HFFc6 (cell line): ENCODE measurements around the gene CSKMT. TPM values are rescaled to one million over a fixed set of nuclear protein-coding genes. Genes with fewer than 3 reads are reported as not detected.
"Not testable (repeated sequence)": the region's sequence is repeated elsewhere in the genome, so short reads cannot be mapped to it uniquely, and the experiment has no call there.

ENCODE experiments used
- DNase-seq: peaks from one replicate; pipeline ENCODE4 v3.0.0-alpha.2; 2018
- H3K27ac Mint-ChIP-seq: 2 replicates; pipeline ENCODE4 v1.8.0; 2020; ENCODE audit warnings: mild to moderate bottlenecking, mixed read lengths
- H3K27me3 Mint-ChIP-seq: 2 replicates; pipeline ENCODE4 v1.8.0; 2021; ENCODE audit warnings: mild to moderate bottlenecking, moderate library complexity, mixed read lengths; ENCODE audit not compliant: insufficient read depth
- H3K36me3 Mint-ChIP-seq: 2 replicates; pipeline ENCODE4 v1.8.0; 2021; ENCODE audit warnings: low read depth, mixed read lengths
- H3K4me1 Mint-ChIP-seq: 2 replicates; pipeline ENCODE4 v1.8.0; 2020; ENCODE audit warnings: low read depth, mixed read lengths
- H3K4me3 Mint-ChIP-seq: 2 replicates; pipeline ENCODE4 v1.8.0; 2020; ENCODE audit warnings: mild to moderate bottlenecking, moderate library complexity, mixed read lengths
- H3K9me3 Mint-ChIP-seq: 2 replicates; pipeline ENCODE4 v1.8.0; 2020; ENCODE audit warnings: mild to moderate bottlenecking, mixed read lengths
- total RNA-seq, 6 experiments: library from RNA; stranded (reverse); fragmentation: NEBNext Ultra II Directional; extraction: Animal tissue kit (Norgen Biotek cat#: 25700); gene quantifications; 2 replicates in 1 of 6; 3 replicates in 5 of 6; pipeline ENCODE4 v1.2.3, GENCODE V29; 2021
- TF ChIP-seq, protein P1 (sequence below): fragments of 200-600 bp; sonication (generic); IDR thresholded peaks from 2 replicates; pipeline ENCODE4 v1.5.0; 2021; ENCODE audit warnings: antibody characterized with exemption, mild to moderate bottlenecking

CSKMT gene
- total RNA-seq, 6 experiments from 2014 or later = 12.3 to 23.6 (median 17.2) TPM

DNA sequence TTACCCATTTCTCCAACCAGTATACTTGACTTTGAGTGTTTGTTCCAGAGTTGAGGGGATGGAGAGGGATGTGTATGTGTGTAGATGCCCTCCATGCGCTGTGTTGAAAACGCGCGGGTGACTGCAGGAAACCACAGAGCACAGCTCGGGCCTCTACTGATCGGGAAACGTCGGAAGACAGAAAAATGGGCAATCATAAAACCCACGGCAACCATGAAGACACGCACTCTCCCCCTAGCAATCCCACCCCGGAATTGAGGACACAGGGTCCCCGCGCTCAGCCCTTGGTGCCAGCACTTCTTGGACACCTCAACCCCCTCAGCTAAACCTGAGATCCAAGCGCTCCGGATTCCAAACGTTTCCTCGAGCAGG is 6.1 kb downstream of the CSKMT start:
- TF ChIP-seq, protein P1, sequence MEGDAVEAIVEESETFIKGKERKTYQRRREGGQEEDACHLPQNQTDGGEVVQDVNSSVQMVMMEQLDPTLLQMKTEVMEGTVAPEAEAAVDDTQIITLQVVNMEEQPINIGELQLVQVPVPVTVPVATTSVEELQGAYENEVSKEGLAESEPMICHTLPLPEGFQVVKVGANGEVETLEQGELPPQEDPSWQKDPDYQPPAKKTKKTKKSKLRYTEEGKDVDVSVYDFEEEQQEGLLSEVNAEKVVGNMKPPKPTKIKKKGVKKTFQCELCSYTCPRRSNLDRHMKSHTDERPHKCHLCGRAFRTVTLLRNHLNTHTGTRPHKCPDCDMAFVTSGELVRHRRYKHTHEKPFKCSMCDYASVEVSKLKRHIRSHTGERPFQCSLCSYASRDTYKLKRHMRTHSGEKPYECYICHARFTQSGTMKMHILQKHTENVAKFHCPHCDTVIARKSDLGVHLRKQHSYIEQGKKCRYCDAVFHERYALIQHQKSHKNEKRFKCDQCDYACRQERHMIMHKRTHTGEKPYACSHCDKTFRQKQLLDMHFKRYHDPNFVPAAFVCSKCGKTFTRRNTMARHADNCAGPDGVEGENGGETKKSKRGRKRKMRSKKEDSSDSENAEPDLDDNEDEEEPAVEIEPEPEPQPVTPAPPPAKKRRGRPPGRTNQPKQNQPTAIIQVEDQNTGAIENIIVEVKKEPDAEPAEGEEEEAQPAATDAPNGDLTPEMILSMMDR = no peak
- H3K9me3 Mint-ChIP-seq = no peaks in the 10 kb centered on the region
- H3K36me3 Mint-ChIP-seq = peaks cover 26% of the 10 kb centered on the region
- no peak for DNase-seq
- H3K4me3 Mint-ChIP-seq = peak overlapping the region; percentile 99
- H3K27ac Mint-ChIP-seq = peak overlapping the region; percentile 97
- peaks cover 50% of the 10 kb centered on the region for H3K4me1 Mint-ChIP-seq
- H3K27me3 Mint-ChIP-seq = peaks cover 1% of the 10 kb centered on the region; the same call in 1 of the 2 replicates

DNA sequence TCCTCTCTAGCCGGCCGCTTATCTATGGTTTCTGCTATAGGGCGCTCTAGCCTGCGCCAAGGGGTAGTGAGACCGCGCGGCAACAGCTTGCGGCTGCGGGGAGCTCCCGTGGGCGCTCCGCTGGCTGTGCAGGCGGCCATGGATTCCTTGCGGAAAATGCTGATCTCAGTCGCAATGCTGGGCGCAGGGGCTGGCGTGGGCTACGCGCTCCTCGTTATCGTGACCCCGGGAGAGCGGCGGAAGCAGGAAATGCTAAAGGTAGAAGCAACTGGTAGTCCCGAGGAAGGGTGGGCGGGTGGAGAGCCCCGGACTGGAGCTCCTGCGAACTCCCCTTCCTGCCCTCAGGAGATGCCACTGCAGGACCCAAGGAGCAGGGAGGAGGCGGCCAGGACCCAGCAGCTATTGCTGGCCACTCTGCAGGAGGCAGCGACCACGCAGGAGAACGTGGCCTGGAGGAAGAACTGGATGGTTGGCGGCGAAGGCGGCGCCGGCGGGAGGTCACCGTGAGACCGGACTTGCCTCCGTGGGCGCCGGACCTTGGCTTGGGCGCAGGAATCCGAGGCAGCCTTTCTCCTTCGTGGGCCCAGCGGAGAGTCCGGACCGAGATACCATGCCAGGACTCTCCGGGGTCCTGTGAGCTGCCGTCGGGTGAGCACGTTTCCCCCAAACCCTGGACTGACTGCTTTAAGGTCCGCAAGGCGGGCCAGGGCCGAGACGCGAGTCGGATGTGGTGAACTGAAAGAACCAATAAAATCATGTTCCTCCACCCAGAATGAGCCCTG is 6.7 kb downstream of the CSKMT start, which contains the start of the genes LBHD1 and UQCC3:
LBHD1 (minus strand) TSS at position 660 of the 782 bp plus-strand sequence. CDS start 2,236 bp downstream, outside the sequence.
UQCC3 (plus strand) TSS at position 66 of the 782 bp plus-strand sequence; CDS start at position 139, 73 bp downstream.
- H3K9me3 Mint-ChIP-seq = no peaks in the 10 kb centered on the region
- H3K36me3 Mint-ChIP-seq = peaks cover 21% of the 10 kb centered on the region
- H3K4me3 Mint-ChIP-seq = peak within 1 kb of the TSS; percentile 99
- peaks cover 1% of the 10 kb centered on the region; the same call in 1 of the 2 replicates for H3K27me3 Mint-ChIP-seq
- peak; percentile 84 for DNase-seq
- H3K4me1 Mint-ChIP-seq = peaks cover 45% of the 10 kb centered on the region
- H3K27ac Mint-ChIP-seq = peak within 1 kb of the TSS; percentile 97
- TF ChIP-seq, protein P1 = no peak

DNA sequence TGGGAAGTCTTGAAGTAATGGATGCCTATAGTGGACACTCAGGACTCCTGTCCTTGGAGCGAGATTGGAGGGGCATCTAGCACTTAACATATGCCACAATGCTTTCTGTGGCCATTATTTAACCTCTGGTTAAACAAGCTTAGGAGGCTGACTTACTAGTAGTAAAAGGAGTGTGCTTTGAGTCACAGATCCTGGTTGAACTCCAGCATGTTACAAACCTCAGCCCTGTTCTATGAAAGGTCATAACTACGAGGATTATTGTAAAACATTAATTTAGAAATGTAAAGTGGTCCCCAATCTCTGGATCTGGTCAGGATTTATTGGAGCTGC is 8.0 kb downstream of the CSKMT start:
- H3K4me1 Mint-ChIP-seq = peaks cover 51% of the 10 kb centered on the region
- H3K27ac Mint-ChIP-seq = peak overlapping the region; percentile 97; the same call in 1 of the 2 replicates
- no peak for DNase-seq
- H3K4me3 Mint-ChIP-seq = peak overlapping the region; percentile 99; the same call in 1 of the 2 replicates
- peaks cover 25% of the 10 kb centered on the region for H3K36me3 Mint-ChIP-seq
- no peaks in the 10 kb centered on the region for H3K9me3 Mint-ChIP-seq
- TF ChIP-seq, protein P1 = no peak
- peaks cover 4% of the 10 kb centered on the region; the same call in 1 of the 2 replicates for H3K27me3 Mint-ChIP-seq

DNA sequence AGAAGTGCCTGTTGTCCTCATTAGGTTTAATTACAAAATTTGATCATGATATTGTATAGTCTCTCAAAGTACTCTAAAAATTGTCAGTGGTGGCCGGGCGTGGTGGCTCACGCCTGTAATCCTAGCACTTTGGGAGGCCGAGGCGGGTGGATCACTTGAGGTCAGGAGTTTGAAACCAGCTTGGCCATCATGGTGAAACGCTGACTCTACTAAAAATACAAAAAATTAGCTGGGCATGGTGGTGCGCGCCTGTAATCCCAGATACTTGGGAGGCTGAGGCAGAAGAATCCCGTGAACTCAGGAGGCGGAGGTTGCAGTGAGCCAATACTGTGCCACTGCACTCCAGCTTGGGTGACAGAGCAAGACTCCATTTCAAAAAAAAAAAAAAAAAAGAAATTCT is 10.3 kb downstream of the CSKMT start:
- H3K4me1 Mint-ChIP-seq = peaks cover 42% of the 10 kb centered on the region
- not testable (repeated sequence) for H3K27ac Mint-ChIP-seq, H3K9me3 Mint-ChIP-seq, H3K4me3 Mint-ChIP-seq, H3K27me3 Mint-ChIP-seq, DNase-seq
- H3K36me3 Mint-ChIP-seq = peaks cover 25% of the 10 kb centered on the region

- TF ChIP-seq, protein P1 = no peak
- H3K36me3 Mint-ChIP-seq = peaks cover 16% of the 10 kb centered on the region
- no peak for DNase-seq
- H3K27ac Mint-ChIP-seq = peak overlapping the region; percentile 2
- no peaks in the 10 kb centered on the region for H3K9me3 Mint-ChIP-seq
- no peak overlapping the region; the same call in 1 of the 2 replicates for H3K4me3 Mint-ChIP-seq
- H3K4me1 Mint-ChIP-seq = peaks cover 42% of the 10 kb centered on the region
- peaks cover 4% of the 10 kb centered on the region; the same call in 1 of the 2 replicates for H3K27me3 Mint-ChIP-seq
These were observed 11.6 kb downstream of the CSKMT start for GRCh38 chr11:62676698-62677097.

GRCh38 chr11:62677156-62677555 is 12.0 kb downstream of the CSKMT start:
- H3K36me3 Mint-ChIP-seq = peaks cover 16% of the 10 kb centered on the region
- DNase-seq = no peak
- no peaks in the 10 kb centered on the region for H3K9me3 Mint-ChIP-seq
- H3K27me3 Mint-ChIP-seq = peaks cover 4% of the 10 kb centered on the region; the same call in 1 of the 2 replicates
- TF ChIP-seq, protein P1 = no peak
- peaks cover 38% of the 10 kb centered on the region for H3K4me1 Mint-ChIP-seq
- H3K27ac Mint-ChIP-seq = peak overlapping the region; percentile 2; the same call in 1 of the 2 replicates
- peak overlapping the region; percentile 91 for H3K4me3 Mint-ChIP-seq
